Gastroesophageal sphincter (tissue), 3 donors: ENCODE measurements around the gene DKKL1.

Experiments used
- EP300 ChIP-seq: sonication (generic); formaldehyde crosslinking; IDR thresholded peaks from one replicate; pipeline ENCODE4 v1.6.1; 2017; ENCODE audit warnings: antibody characterized with exemption, mild to moderate bottlenecking
- TF ChIP-seq, protein P1 (sequence below), 4 experiments: fragments of 200-600 bp in 2 of 4; fragments of 450-650 bp in 2 of 4; sonication (generic) in 1 of 4; IDR thresholded peaks; one replicate each; pipeline ENCODE4 v1.5.1; 2017 to 2019; ENCODE audit warnings: antibody characterized with exemption in 4 of 4, mild to moderate bottlenecking in 2 of 4, moderate library complexity in 2 of 4

DNA sequence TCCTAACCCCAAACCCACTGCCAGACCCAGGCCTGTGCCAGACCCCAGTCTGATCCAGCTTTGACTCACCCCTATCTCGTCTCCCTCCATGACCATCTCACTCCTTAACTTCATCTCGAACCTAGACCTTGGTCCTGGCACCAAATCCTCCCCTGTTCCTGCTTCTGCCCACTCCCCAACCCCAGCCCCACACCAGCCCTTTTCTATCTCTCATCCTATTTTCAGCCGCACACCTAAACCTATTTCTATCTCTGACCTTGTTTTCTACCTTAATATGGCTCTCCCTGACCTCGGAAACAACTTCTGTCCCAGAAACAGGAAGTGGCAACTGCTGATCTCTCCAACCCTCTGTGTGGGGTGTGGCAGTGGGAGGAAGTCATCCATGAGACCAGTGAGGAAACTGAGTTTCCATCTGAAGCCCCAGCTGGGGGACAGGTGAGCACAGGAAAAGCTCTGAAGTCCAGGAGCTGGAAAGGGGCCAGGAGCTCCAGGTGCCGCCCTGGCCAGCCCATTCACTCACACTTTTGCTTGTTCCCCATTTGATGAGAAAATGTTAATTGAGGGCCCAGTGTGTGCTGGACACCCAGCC is 45.9 kb downstream of the DKKL1 start:
- TF ChIP-seq, protein P1, sequence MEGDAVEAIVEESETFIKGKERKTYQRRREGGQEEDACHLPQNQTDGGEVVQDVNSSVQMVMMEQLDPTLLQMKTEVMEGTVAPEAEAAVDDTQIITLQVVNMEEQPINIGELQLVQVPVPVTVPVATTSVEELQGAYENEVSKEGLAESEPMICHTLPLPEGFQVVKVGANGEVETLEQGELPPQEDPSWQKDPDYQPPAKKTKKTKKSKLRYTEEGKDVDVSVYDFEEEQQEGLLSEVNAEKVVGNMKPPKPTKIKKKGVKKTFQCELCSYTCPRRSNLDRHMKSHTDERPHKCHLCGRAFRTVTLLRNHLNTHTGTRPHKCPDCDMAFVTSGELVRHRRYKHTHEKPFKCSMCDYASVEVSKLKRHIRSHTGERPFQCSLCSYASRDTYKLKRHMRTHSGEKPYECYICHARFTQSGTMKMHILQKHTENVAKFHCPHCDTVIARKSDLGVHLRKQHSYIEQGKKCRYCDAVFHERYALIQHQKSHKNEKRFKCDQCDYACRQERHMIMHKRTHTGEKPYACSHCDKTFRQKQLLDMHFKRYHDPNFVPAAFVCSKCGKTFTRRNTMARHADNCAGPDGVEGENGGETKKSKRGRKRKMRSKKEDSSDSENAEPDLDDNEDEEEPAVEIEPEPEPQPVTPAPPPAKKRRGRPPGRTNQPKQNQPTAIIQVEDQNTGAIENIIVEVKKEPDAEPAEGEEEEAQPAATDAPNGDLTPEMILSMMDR (IDR thresholded peaks at IDR 0.05), result no peak
- no peak for TF ChIP-seq EP300
